ENCODE results near the gene ARMC6.

GRCh38 chr19:19009951-19010350, 23.5 kb upstream of the ARMC6 start:
- TF ChIP-seq CTCF (IDR thresholded peaks at IDR 0.05) = no peak
- no peak for TF ChIP-seq POLR2AphosphoS5 (IDR thresholded peaks at IDR 0.05)

All from suprapubic skin (tissue), 3 donors.